ENCODE results near the gene IDH3A.

DNA sequence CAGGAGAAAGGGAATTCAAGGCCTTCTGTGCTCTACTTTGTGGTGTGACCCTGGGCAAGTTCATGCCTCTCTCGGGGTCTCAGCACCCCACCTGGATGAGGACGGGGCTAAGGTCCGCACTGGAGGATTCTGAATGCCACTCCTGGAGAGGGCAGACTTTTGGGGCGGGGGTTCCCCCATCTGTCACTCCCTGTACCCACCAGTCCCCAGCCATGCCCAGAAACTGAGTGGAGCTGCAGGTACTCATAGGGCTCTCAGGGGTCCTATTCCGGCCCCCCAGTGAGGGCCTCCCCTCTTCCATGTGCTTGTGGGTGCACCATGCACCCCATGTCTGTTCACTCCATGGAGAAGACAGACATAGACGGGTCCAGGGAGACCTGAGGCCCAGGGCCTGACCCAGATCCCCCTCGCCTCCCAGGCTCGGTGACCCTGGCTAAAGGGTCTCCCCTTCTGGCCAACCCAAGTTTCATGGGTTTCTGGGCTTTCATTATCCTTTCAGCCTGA lies 59.2 kb downstream of the IDH3A start:
- no peak for TF ChIP-seq POLR2A (IDR thresholded peaks at IDR 0.05)
- TF ChIP-seq, protein P1, sequence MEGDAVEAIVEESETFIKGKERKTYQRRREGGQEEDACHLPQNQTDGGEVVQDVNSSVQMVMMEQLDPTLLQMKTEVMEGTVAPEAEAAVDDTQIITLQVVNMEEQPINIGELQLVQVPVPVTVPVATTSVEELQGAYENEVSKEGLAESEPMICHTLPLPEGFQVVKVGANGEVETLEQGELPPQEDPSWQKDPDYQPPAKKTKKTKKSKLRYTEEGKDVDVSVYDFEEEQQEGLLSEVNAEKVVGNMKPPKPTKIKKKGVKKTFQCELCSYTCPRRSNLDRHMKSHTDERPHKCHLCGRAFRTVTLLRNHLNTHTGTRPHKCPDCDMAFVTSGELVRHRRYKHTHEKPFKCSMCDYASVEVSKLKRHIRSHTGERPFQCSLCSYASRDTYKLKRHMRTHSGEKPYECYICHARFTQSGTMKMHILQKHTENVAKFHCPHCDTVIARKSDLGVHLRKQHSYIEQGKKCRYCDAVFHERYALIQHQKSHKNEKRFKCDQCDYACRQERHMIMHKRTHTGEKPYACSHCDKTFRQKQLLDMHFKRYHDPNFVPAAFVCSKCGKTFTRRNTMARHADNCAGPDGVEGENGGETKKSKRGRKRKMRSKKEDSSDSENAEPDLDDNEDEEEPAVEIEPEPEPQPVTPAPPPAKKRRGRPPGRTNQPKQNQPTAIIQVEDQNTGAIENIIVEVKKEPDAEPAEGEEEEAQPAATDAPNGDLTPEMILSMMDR (IDR thresholded peaks at IDR 0.05): no peak

All from thyroid gland (tissue), 4 donors.